Measurements from ENCODE around the gene ACOT8. TPM values are rescaled to one million over a fixed set of nuclear protein-coding genes. Genes with fewer than 3 reads are reported as not detected.
A peak's percentile ranks its signal among the peaks of the same experiment; 100 is the strongest.

ACOT8 gene
- total and polyA plus RNA-seq, 11 donors, result 22.5 to 57.8 (median 32.4) TPM

DNA sequence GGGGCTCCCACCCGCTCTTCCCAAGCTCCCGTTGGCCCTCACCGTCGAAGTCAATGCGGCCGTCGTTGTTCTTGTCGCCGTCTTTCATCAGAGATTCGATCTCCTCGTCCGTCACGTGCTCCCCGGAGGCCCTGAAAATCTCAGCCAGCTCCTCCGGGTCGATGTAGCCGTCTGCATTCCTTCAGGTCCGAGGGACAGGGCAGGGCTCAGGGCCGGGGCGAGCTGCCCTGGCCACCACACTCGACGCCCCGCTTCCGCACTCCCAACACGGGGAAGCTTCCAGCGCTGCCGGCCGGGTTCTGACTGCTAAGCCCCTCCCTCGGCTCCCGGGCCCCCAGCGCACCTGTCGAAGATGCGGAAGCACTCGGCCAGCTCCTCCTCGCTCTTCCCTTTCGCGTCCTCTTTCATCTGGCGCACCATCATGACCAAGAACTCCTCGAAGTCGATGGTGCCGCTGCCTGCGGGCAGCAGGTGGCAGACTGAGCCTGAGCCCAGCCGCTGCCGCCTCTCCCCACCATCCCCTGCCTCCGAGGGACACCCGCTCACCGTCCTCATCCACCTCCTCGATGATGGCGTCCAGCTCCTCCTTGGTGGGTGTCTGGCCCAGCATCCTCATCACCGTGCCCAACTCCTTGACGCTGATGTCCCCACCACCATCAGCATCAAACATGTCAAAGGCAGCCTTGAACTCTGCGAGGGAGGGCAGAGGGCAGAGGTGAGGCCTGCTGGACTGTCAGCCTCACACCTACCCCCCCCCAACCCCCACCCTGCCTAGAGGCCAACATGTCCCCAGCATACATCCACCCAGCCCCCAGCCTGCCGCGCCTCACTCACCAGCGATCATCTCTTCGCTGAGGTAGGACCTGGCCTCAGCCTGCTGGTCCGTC is 33.0 kb downstream of the ACOT8 start:
- WGBS, 4 donors, result 17 to 21% (median 19%) methylated on average over 53 to 57 of the region's 57 CpGs
- Histone ChIP-seq H3K4me1 (peaks cover 0 to 38% (median 24%) of the 10 kb centered on the region in 12 donors), H3K4me3 (peak overlapping the region in 7 of 12 donors; percentile 3 to 28 (median 21)), H3K27ac (no peak overlapping the region), H3K27me3 (peaks cover 2 to 30% (median 19%) of the 10 kb centered on the region in 9 donors), H3K9me3 (no peaks in the 10 kb centered on the region), H3K36me3 (no peaks in the 10 kb centered on the region)
- ATAC-seq (peak in 3 of 4 donors; percentile 63 to 72 (median 67)), DNase-seq (peak in 3 of 5 donors; percentile 44 to 73 (median 53))
- intact Hi-C loops (cut with DNase I), result loop anchor here in 4 of 10 donors (10.0 kb wide), 1 partner anchor 141 kb away; no protein-coding TSS in a partner anchor
- no peak for TF ChIP-seq POLR2A (IDR thresholded peaks at IDR 0.05)
- TF ChIP-seq, protein P1, sequence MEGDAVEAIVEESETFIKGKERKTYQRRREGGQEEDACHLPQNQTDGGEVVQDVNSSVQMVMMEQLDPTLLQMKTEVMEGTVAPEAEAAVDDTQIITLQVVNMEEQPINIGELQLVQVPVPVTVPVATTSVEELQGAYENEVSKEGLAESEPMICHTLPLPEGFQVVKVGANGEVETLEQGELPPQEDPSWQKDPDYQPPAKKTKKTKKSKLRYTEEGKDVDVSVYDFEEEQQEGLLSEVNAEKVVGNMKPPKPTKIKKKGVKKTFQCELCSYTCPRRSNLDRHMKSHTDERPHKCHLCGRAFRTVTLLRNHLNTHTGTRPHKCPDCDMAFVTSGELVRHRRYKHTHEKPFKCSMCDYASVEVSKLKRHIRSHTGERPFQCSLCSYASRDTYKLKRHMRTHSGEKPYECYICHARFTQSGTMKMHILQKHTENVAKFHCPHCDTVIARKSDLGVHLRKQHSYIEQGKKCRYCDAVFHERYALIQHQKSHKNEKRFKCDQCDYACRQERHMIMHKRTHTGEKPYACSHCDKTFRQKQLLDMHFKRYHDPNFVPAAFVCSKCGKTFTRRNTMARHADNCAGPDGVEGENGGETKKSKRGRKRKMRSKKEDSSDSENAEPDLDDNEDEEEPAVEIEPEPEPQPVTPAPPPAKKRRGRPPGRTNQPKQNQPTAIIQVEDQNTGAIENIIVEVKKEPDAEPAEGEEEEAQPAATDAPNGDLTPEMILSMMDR (IDR thresholded peaks at IDR 0.05), result peak; percentile 18 to 59 (median 42)

DNA sequence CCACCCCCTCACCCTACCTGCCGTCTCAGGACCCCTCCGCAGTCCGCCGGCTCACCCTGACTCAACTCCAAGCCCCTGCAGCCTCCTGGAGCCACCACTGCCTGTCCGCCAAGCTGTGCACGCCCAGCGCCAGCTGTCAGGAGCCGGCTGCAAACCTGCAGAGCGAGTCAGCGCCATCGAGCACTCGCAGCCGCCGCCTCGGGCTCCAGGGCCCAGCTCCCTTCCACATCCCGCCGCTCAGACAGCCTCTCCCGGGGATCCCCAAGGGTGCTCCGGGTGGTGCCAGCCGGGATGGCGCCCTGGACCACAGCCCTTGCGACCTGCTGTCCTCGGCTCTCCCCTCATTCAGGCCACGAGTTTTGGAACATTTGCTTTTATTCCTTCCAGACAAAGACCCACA is 34.3 kb downstream of the ACOT8 start:
- intact Hi-C loops (cut with DNase I), result loop anchor here in 4 of 10 donors (10.0 kb wide), 1 partner anchor 142 kb away; no protein-coding TSS in a partner anchor

DNA sequence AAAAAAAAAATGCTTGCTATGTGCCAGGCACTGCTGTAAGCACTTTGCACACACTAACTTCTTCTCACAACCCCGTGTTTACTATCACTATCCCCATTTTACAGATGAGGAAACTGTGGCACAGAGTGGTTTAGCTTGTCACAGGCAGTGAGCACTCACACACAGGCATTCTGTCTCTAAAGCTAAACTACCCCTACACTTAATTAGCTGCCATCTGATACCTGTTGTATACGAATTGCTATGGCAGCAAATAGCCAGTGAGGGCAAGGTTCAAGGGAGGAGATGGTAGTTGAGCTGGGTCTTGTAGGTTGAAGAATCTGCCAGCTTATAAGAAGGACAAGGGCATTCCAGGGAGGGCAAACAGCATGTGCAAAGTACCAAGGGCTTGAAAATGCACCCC is 35.2 kb downstream of the ACOT8 start:
- Histone ChIP-seq H3K27ac (no peak overlapping the region), H3K9me3 (no peaks in the 10 kb centered on the region), H3K4me1 (peaks cover 0 to 41% (median 21%) of the 10 kb centered on the region in 12 donors), H3K4me3 (no peak overlapping the region), H3K36me3 (no peaks in the 10 kb centered on the region), H3K27me3 (peaks cover 2 to 30% (median 19%) of the 10 kb centered on the region in 9 donors)
- 79 to 90% (median 86%) methylated on average over 2 of the region's 2 CpGs for WGBS, 4 donors
- TF ChIP-seq, protein P1 (IDR thresholded peaks at IDR 0.05), result no peak
- no peak for TF ChIP-seq POLR2A (IDR thresholded peaks at IDR 0.05)
- DNase-seq (no peak), ATAC-seq (no peak)
- intact Hi-C loops (cut with DNase I), result loop anchor here in 4 of 10 donors (10.0 kb wide), 1 partner anchor 143 kb away; no protein-coding TSS in a partner anchor

More for the DNA sequence above, 34.3 kb downstream of the ACOT8 start:
- Histone ChIP-seq H3K36me3 (no peaks in the 10 kb centered on the region), H3K27ac (no peak overlapping the region), H3K9me3 (no peaks in the 10 kb centered on the region), H3K4me1 (peaks cover 0 to 36% (median 19%) of the 10 kb centered on the region in 12 donors), H3K4me3 (peak overlapping the region in 3 of 12 donors; percentile 9 to 24 (median 10)), H3K27me3 (peaks cover 2 to 30% (median 19%) of the 10 kb centered on the region in 9 donors)
- ATAC-seq (peak in 2 of 4 donors; percentile 22 to 25), DNase-seq (peak in 1 of 5 donors; percentile 57)
- 5 to 8% (median 7%) methylated on average over 18 to 24 of the region's 24 CpGs for WGBS, 4 donors
- TF ChIP-seq, protein P1 (IDR thresholded peaks at IDR 0.05), result no peak
- TF ChIP-seq POLR2A (IDR thresholded peaks at IDR 0.05), result no peak

DNA sequence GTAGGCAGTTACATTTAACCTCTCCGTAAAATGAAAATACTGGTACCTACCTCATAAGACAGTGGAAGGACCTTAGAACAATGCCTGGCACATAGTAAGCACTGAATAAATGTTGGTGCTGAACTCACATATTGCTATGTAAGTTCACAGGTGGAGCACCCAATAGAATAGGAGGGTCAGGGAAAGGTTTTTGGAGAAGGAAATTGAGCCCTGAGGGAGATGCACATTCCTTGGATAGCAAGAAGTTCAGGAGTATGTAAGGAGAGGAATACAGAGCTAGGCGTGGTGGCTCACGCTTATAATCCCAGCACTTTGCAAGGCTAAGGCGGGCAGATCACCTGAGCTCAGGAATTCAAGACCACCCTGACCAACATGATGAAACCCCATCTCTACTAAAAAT is 37.7 kb downstream of the ACOT8 start:
- peaks cover 2 to 28% (median 19%) of the 10 kb centered on the region in 9 donors for H3K27me3 ChIP-seq
- H3K4me3 ChIP-seq, result no peak overlapping the region
- H3K36me3 ChIP-seq, result no peaks in the 10 kb centered on the region
- H3K4me1 ChIP-seq, result peaks cover 0 to 29% (median 14%) of the 10 kb centered on the region in 12 donors
- WGBS, 4 donors, result 96 to 99% (median 96%) methylated on average over 4 of the region's 4 CpGs
- no peak for ATAC-seq
- intact Hi-C loops (cut with DNase I), result no loop called here
- TF ChIP-seq, protein P1 (IDR thresholded peaks at IDR 0.05), result no peak
- no peak for TF ChIP-seq POLR2A (IDR thresholded peaks at IDR 0.05)
- DNase-seq, result no peak
- no peak overlapping the region for H3K27ac ChIP-seq
- H3K9me3 ChIP-seq, result no peaks in the 10 kb centered on the region

Measured in heart left ventricle (tissue), 16 donors.